Gastrocnemius medialis (tissue), 4 donors: ENCODE measurements around the gene CABP7. TPM values are rescaled to one million over a fixed set of nuclear protein-coding genes. Genes with fewer than 3 reads are reported as not detected.
A peak's percentile ranks its signal among the peaks of the same experiment; 100 is the strongest.

ENCODE experiments used
- ATAC-seq, 2 donors: fragments of 150-250 bp; one replicate each; pipeline ENCODE4 v1.9.1; 2016
- DNase-seq, 2 donors: peaks; one replicate each; pipeline ENCODE4 v3.0.0-alpha.2; 2019
- H3K27ac ChIP-seq, 4 donors: fragments of 200-600 bp; sonication (generic); 1 replicate in 1 of 4; 2 replicates in 3 of 4; pipeline ENCODE4 v1.5.1; 2016 to 2018; ENCODE audit warnings: mild to moderate bottlenecking in 2 of 4, moderate library complexity in 1 of 4
- H3K27me3 ChIP-seq, 3 donors: fragments of 200-600 bp; sonication (generic) in 2 of 3; 1 replicate in 1 of 3; 2 replicates in 2 of 3; pipeline versions ENCODE4 v1.5.1 to v1.6.0; 2016 to 2019; ENCODE audit warnings: mild to moderate bottlenecking in 1 of 3, moderate library complexity in 1 of 3
- H3K36me3 ChIP-seq, 2 donors: fragments of 200-600 bp; sonication (generic) in 1 of 2; one replicate each; pipeline ENCODE4 v1.5.1; 2017 to 2018
- H3K4me1 ChIP-seq, 2 donors: fragments of 200-600 bp; sonication (generic) in 1 of 2; one replicate each; pipeline ENCODE4 v1.5.1; 2016 to 2017; ENCODE audit warnings: mild to moderate bottlenecking in 2 of 2
- H3K4me3 ChIP-seq, 4 donors: fragments of 200-600 bp; sonication (generic) in 3 of 4; 1 replicate in 1 of 4; 2 replicates in 3 of 4; pipeline ENCODE4 v1.5.1; 2016 to 2019; ENCODE audit warnings: mild to moderate bottlenecking in 2 of 4
- H3K9me3 ChIP-seq, 3 donors: fragments of 200-600 bp; sonication (generic) in 2 of 3; 1 replicate in 1 of 3; 2 replicates in 2 of 3; pipeline ENCODE4 v1.5.1; 2016 to 2019
- POLR2A ChIP-seq, 2 donors: fragments of 450-650 bp; IDR thresholded peaks; one replicate each; pipeline ENCODE4 v1.6.1; 2017; ENCODE audit warnings: antibody characterized with exemption in 2 of 2, mild to moderate bottlenecking in 2 of 2, moderate library complexity in 2 of 2
- in situ Hi-C, 4 donors: fragments of 200-750 bp; cut with MboI; loops; one replicate each; pipeline versions ENCODE4 v1.15.0 to v1.8.0; 2017; ENCODE audit warnings: low sequenced_read_pairs in 4 of 4
- intact Hi-C: fragments of 100-400 bp; cut with DNase I; formaldehyde crosslinking; loops from one replicate; pipeline ENCODE4 v1.15.1; 2023; ENCODE audit warnings: low total_unique reads
- total RNA-seq, 4 donors: library from RNA; depleted of rRNA; stranded (reverse); fragments of >200 nt; gene quantifications; one replicate each; pipeline versions ENCODE4 v1.1.0 to v1.2.3, GENCODE V29; 2016
- TF ChIP-seq, protein P1 (sequence below), 5 experiments: fragments of 450-650 bp in 3 of 5; fragments of 200-600 bp in 2 of 5; sonication (generic) in 2 of 5; IDR thresholded peaks in 4 of 5; conservative IDR thresholded peaks in 1 of 5; 1 replicate in 4 of 5; 2 replicates in 1 of 5; pipeline ENCODE4 v1.5.1; 2016 to 2019; ENCODE audit warnings: antibody characterized with exemption in 5 of 5, mild to moderate bottlenecking in 3 of 5, moderate library complexity in 3 of 5

Gene CABP7
- total RNA-seq, 4 donors from 2014 or later: not detected

DNA sequence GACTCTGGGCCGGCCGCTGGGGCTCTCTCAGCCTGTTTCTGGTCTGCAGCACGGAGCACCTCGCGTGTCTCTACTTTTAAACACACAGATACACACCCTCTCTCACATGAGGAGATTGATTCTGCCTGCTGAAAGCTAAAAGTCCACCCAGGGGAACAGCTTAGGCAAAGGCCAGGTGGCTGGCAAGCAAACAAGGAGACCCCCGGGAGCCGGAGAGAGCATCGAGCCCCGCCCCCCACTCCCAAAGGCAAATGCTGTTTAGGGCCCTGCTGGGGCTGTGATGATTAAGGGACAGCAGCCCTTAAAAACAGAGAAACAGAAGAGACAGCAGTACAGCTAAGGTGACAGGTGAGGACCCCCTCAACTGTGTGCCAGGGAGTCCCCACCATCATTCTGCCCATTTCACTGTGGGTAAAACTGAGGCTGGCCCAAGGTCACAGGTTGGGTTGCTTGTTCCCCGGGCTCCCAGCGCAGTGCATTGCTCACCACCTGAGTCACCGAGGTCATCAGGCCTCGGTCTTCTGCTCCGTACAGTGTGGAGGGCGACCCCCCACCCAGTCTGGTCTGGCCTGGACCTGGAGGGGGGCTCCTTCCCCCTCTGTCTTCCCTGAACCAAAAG is 6.8 kb downstream of the CABP7 start:
- in situ Hi-C loops: no loop called here
- no peaks in the 10 kb centered on the region for H3K4me1 ChIP-seq
- no peak overlapping the region for H3K4me3 ChIP-seq
- TF ChIP-seq POLR2A (IDR thresholded peaks at IDR 0.05): no peak
- TF ChIP-seq, protein P1, sequence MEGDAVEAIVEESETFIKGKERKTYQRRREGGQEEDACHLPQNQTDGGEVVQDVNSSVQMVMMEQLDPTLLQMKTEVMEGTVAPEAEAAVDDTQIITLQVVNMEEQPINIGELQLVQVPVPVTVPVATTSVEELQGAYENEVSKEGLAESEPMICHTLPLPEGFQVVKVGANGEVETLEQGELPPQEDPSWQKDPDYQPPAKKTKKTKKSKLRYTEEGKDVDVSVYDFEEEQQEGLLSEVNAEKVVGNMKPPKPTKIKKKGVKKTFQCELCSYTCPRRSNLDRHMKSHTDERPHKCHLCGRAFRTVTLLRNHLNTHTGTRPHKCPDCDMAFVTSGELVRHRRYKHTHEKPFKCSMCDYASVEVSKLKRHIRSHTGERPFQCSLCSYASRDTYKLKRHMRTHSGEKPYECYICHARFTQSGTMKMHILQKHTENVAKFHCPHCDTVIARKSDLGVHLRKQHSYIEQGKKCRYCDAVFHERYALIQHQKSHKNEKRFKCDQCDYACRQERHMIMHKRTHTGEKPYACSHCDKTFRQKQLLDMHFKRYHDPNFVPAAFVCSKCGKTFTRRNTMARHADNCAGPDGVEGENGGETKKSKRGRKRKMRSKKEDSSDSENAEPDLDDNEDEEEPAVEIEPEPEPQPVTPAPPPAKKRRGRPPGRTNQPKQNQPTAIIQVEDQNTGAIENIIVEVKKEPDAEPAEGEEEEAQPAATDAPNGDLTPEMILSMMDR (IDR thresholded peaks at IDR 0.05 in 4 of 5, conservative IDR thresholded peaks at IDR 0.05 in 1 of 5): no peak
- no peak overlapping the region for H3K27ac ChIP-seq
- ATAC-seq (no peak), DNase-seq (no peak)
- no peaks in the 10 kb centered on the region for H3K36me3 ChIP-seq
- H3K9me3 ChIP-seq: no peaks in the 10 kb centered on the region
- intact Hi-C loops: loop anchor here (1.0 kb wide), 1 partner anchor 279 kb away; no protein-coding TSS in a partner anchor
- H3K27me3 ChIP-seq: peaks cover 0 to under 1% (median 0%) of the 10 kb centered on the region in 3 donors

DNA sequence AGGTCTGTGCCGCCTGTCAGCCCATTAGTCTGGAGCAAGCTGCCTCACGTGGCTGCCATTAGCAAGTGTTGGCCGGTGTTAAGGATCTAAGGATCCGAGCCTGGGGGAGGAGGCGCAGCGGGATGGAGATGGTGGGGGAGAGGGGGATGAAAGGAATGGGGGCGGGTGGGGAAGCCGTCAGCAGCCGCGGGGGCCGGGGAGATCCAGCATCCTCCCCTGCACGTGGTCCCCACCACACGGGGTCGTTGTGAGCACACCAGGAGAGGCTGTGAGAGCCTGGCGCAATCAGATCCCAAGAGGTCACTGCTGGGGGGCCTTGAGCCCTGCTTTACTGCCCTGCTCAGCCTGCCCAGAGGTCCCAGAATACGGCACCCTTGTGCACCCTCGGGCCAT is 7.3 kb downstream of the CABP7 start:
- peak in 1 of 2 donors; percentile 30 for DNase-seq
- H3K27ac ChIP-seq: no peak overlapping the region
- no peaks in the 10 kb centered on the region for H3K9me3 ChIP-seq
- no peaks in the 10 kb centered on the region for H3K27me3 ChIP-seq
- intact Hi-C loops (loop anchor here (1.0 kb wide), 1 partner anchor 278 kb away; no protein-coding TSS in a partner anchor), in situ Hi-C loops (no loop called here)
- peak in 1 of 2 donors; percentile 10 for ATAC-seq
- H3K4me3 ChIP-seq: no peak overlapping the region
- H3K4me1 ChIP-seq: no peaks in the 10 kb centered on the region
- no peak for TF ChIP-seq POLR2A (IDR thresholded peaks at IDR 0.05)
- TF ChIP-seq, protein P1 (IDR thresholded peaks at IDR 0.05 in 4 of 5, conservative IDR thresholded peaks at IDR 0.05 in 1 of 5): peak in 2 of 5 experiments; percentile 38 to 56
- H3K36me3 ChIP-seq: no peaks in the 10 kb centered on the region

DNA sequence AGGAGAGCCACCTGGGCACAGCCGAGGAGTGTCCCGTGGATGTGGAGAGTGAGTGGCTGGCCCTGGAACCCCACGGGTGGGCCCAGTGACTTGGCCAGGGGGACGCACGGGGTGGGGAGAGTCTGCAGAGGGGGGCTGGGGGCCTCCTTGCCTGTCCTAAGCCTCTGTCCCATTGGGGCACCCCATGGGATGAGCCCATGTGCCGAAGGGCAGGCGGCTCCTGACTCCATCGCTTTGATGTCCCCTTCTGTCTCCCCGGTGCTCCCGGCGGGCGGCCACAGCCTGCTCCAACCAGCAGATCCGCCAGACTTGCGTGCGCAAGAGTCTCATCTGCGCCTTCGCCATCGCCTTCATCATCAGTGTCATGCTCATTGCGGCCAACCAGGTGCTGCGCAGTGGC is 9.4 kb downstream of the CABP7 start:
- H3K9me3 ChIP-seq: no peaks in the 10 kb centered on the region
- DNase-seq (no peak), ATAC-seq (no peak)
- in situ Hi-C loops (no loop called here), intact Hi-C loops (no loop called here)
- no peaks in the 10 kb centered on the region for H3K27me3 ChIP-seq
- no peak overlapping the region for H3K27ac ChIP-seq
- TF ChIP-seq, protein P1 (IDR thresholded peaks at IDR 0.05 in 4 of 5, conservative IDR thresholded peaks at IDR 0.05 in 1 of 5): no peak
- TF ChIP-seq POLR2A (IDR thresholded peaks at IDR 0.05): no peak
- H3K36me3 ChIP-seq: no peaks in the 10 kb centered on the region
- H3K4me1 ChIP-seq: peaks cover 0 to 10% of the 10 kb centered on the region in 2 donors
- H3K4me3 ChIP-seq: no peak overlapping the region

DNA sequence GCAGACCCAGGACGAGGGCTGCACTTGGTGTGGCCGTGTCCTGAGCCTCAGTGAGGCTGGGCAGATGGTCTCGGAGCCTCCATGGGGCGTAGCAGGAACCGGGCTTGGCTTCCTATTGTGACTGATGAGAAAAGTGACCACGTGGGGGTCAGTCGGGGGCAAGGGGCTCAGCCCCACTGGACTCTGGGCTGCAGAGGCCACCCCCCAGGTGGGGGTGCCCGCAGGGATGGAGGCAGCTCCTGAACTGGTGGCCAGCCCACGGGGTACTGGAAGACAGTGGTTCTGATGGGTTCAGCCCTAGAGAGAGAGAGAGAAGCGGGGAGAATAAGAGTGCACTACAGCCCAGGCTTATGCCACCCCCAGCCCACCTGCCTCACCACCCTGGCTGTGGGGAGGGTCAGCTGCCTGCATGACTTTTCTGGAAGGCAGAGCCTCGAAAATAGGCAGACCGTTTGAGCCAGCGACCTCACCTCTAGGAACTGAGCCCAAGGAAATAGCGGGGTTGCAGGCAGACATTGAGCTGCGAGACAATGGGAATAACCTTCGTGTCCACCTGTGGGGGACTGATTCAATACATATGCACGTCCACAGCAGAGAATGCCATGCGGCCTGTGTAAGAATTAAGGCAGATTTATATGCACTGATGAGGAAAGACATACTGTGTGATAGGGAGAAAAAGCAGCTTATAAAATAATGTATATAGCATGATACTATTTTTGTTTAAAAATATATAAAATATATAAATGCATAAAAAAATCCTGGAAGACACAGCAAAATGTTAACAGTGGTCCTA is 11.5 kb downstream of the CABP7 start:
- TF ChIP-seq POLR2A (IDR thresholded peaks at IDR 0.05): no peak
- TF ChIP-seq, protein P1 (IDR thresholded peaks at IDR 0.05 in 4 of 5, conservative IDR thresholded peaks at IDR 0.05 in 1 of 5): no peak
- H3K9me3 ChIP-seq: no peaks in the 10 kb centered on the region
- intact Hi-C loops (no loop called here), in situ Hi-C loops (no loop called here)
- H3K27ac ChIP-seq: no peak overlapping the region
- ATAC-seq: no peak
- H3K4me1 ChIP-seq: peaks cover 0 to 10% of the 10 kb centered on the region in 2 donors
- no peaks in the 10 kb centered on the region for H3K36me3 ChIP-seq
- H3K27me3 ChIP-seq: no peaks in the 10 kb centered on the region
- no peak for DNase-seq
- no peak overlapping the region for H3K4me3 ChIP-seq
